Tibial nerve (tissue), 4 donors: ENCODE results near the gene SPR. TPM values are rescaled to one million over a fixed set of nuclear protein-coding genes. Genes with fewer than 3 reads are reported as not detected.

Experiments used
- DNase-seq, 2 donors: peaks; one replicate each; pipeline ENCODE4 v3.0.0-alpha.2; 2019; ENCODE audit warnings: low spot score in 2 of 2
- H3K27ac ChIP-seq, 4 donors: fragments of 200-600 bp; sonication (generic) in 3 of 4; one replicate each; pipeline ENCODE4 v1.5.1; 2017 to 2019; ENCODE audit warnings: mild to moderate bottlenecking in 1 of 4
- H3K27me3 ChIP-seq, 2 donors: fragments of 200-600 bp; sonication (generic) in 1 of 2; one replicate each; pipeline versions ENCODE4 v1.5.1 to v1.6.0; 2017 to 2019
- H3K36me3 ChIP-seq, 3 donors: fragments of 200-600 bp; sonication (generic); one replicate each; pipeline ENCODE4 v1.5.1; 2018 to 2019
- H3K4me1 ChIP-seq, 4 donors: fragments of 200-600 bp; sonication (generic) in 3 of 4; one replicate each; pipeline ENCODE4 v1.5.1; 2017 to 2019
- H3K4me3 ChIP-seq, 4 donors: fragments of 200-600 bp; sonication (generic) in 3 of 4; one replicate each; pipeline ENCODE4 v1.5.1; 2017 to 2019; ENCODE audit warnings: mild to moderate bottlenecking in 1 of 4, moderate library complexity in 1 of 4
- H3K9me3 ChIP-seq, 4 donors: fragments of 200-600 bp; sonication (generic) in 3 of 4; one replicate each; pipeline ENCODE4 v1.5.1; 2017 to 2019
- CTCF ChIP-seq, 5 experiments: fragments of 200-600 bp in 3 of 5; fragments of 450-650 bp in 2 of 5; sonication (generic) in 3 of 5; IDR thresholded peaks; one replicate each; pipeline ENCODE4 v1.5.1; 2016 to 2019; ENCODE audit warnings: antibody characterized with exemption in 5 of 5, mild to moderate bottlenecking in 3 of 5, moderate library complexity in 2 of 5
- EP300 ChIP-seq, 2 donors: sonication (generic); formaldehyde crosslinking; IDR thresholded peaks; one replicate each; pipeline ENCODE4 v1.6.1; 2017; ENCODE audit warnings: antibody characterized with exemption in 2 of 2, mild to moderate bottlenecking in 1 of 2
- POLR2A ChIP-seq, 2 donors: fragments of 450-650 bp; IDR thresholded peaks; one replicate each; pipeline ENCODE4 v1.6.1; 2017; ENCODE audit warnings: antibody characterized with exemption in 2 of 2, mild to moderate bottlenecking in 2 of 2, moderate library complexity in 2 of 2
- WGBS, 2 donors: methylation state at CpG; one replicate each; pipeline ENCODE4 v1.1.5; 2018; 5-methylcytosine and 5-hydroxymethylcytosine counted together
- total RNA-seq, 4 donors: library from RNA; depleted of rRNA; stranded (reverse); fragments of >200 nt; gene quantifications; one replicate each; pipeline ENCODE4 v1.1.0, GENCODE V29; 2016

Gene SPR
- total RNA-seq, 4 donors from 2014 or later = 22.0 to 33.3 (median 27.1) TPM

- peaks cover 0 to 53% (median 43%) of the 10 kb centered on the region in 4 donors for H3K4me1 ChIP-seq
- no peak for TF ChIP-seq EP300 (IDR thresholded peaks at IDR 0.05)
- no peak for TF ChIP-seq POLR2A (IDR thresholded peaks at IDR 0.05)
- no peak for TF ChIP-seq CTCF (IDR thresholded peaks at IDR 0.05)
- H3K4me3 ChIP-seq = peak overlapping the region in 2 of 4 donors; percentile 39 to 47
- peaks cover 7 to 99% of the 10 kb centered on the region in 2 donors for H3K27me3 ChIP-seq
- no peaks in the 10 kb centered on the region for H3K9me3 ChIP-seq
- DNase-seq = no peak
- H3K27ac ChIP-seq = no peak overlapping the region
- H3K36me3 ChIP-seq = no peaks in the 10 kb centered on the region
- 4 to 8% methylated on average over 23 to 26 of the region's 26 CpGs for WGBS, 2 donors
These were observed 28.2 kb downstream of the SPR start for GRCh38 chr2:72915320-72915906.

- TF ChIP-seq CTCF (IDR thresholded peaks at IDR 0.05) (no peak), POLR2A (IDR thresholded peaks at IDR 0.05) (no peak), EP300 (IDR thresholded peaks at IDR 0.05) (no peak)
- Histone ChIP-seq H3K27ac (no peak overlapping the region), H3K4me1 (peaks cover 0 to 60% (median 47%) of the 10 kb centered on the region in 4 donors), H3K4me3 (peak overlapping the region in 3 of 4 donors; percentile 26 to 47 (median 39)), H3K9me3 (no peaks in the 10 kb centered on the region), H3K27me3 (peaks cover 7 to 99% of the 10 kb centered on the region in 2 donors), H3K36me3 (no peaks in the 10 kb centered on the region)
- DNase-seq = no peak
- WGBS, 2 donors = 1 to 2% methylated on average over 55 to 84 of the region's 86 CpGs
These were observed 28.9 kb downstream of the SPR start for GRCh38 chr2:72915907-72916742.

GRCh38 chr2:72916743-72917137 lies 29.5 kb downstream of the SPR start:
- Histone ChIP-seq H3K4me1 (peaks cover 0 to 61% (median 47%) of the 10 kb centered on the region in 4 donors), H3K27ac (no peak overlapping the region), H3K9me3 (no peaks in the 10 kb centered on the region), H3K36me3 (no peaks in the 10 kb centered on the region), H3K27me3 (peaks cover 7 to 99% of the 10 kb centered on the region in 2 donors), H3K4me3 (peak overlapping the region in 3 of 4 donors; percentile 26 to 47 (median 39))
- TF ChIP-seq CTCF (IDR thresholded peaks at IDR 0.05) (no peak), EP300 (IDR thresholded peaks at IDR 0.05) (no peak), POLR2A (IDR thresholded peaks at IDR 0.05) (no peak)
- 0 to 2% methylated on average over 10 to 21 of the region's 29 CpGs for WGBS, 2 donors
- DNase-seq = no peak

GRCh38 chr2:72917138-72917876 lies 30.1 kb downstream of the SPR start, which contains the start of gene EMX1:
EMX1 (plus strand) TSS chr2:72917519; CDS start chr2:72917853, 334 bp downstream.
- 1 to 3% methylated on average over 19 to 64 of the region's 82 CpGs for WGBS, 2 donors
- Histone ChIP-seq H3K4me1 (peaks cover 0 to 61% (median 47%) of the 10 kb centered on the region in 4 donors), H3K36me3 (no peaks in the 10 kb centered on the region), H3K9me3 (no peaks in the 10 kb centered on the region), H3K27me3 (peaks cover 7 to 99% of the 10 kb centered on the region in 2 donors), H3K4me3 (peak within 1 kb of the TSS; percentile 1 to 47 (median 32)), H3K27ac (no peak within 1 kb of the TSS)
- no peak for TF ChIP-seq EP300 (IDR thresholded peaks at IDR 0.05)
- no peak for TF ChIP-seq POLR2A (IDR thresholded peaks at IDR 0.05)
- no peak for TF ChIP-seq CTCF (IDR thresholded peaks at IDR 0.05)
- no peak for DNase-seq
